Amniotic epithelial cell (primary cell): ENCODE results near the gene POLR1H.
A peak's percentile ranks its signal among the peaks of the same experiment; 100 is the strongest.

Experiments
- DNase-seq: peaks from one replicate; pipeline ENCODE4 v3.0.0-alpha.2; 2010; ENCODE audit warnings: low read depth

POLR1H gene

GRCh38 chr6:30096829-30097228, 35.8 kb downstream of the POLR1H start:
- DNase-seq, result no peak

DNA sequence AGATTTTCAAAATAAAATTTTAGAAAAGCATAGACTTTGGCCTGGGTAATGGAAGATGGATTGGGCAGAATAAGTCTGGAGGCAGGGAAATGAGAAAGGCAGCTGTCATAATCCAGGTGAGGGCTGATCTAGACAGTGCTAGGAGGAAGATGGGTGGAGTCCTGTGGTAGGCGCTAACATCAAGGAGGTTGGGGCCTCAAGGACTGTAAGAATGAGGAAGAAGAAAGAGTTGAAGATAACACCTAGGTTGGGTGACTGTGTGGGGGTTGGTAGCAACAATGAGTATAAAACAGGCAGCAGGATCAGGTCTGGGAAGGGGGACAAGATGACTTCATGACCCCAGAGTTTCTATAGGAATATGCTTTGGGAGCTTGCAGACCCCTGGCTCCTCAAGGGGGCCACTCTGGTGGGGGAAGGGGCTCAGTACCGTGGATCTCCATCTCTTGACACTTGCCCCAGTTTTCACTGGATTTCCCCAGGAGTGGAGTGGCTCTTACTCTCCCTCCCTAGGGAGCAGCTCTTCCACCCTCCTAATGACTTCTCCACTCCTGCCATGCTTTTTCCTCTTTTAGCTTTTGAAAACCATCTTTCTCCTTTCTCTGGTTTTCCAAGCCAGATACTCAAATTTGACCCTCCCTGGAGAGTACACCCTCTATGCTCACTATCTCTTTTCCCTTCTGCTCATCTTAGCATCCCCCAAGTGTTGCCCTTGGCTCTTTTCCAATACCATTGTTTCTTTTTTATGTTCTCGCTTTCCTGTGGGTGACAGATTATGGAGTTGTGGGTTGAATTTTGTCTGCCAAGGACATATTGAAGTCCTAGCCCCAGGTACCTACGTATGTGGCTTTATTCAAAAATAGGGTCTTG, 37.1 kb downstream of the POLR1H start:
- no peak for DNase-seq

GRCh38 chr6:30100154-30100553, 39.1 kb downstream of the POLR1H start:
- DNase-seq, result no peak

GRCh38 chr6:30100585-30101443, 39.7 kb downstream of the POLR1H start:
- no peak for DNase-seq

GRCh38 chr6:30101444-30102413, 40.7 kb downstream of the POLR1H start:
- DNase-seq, result peak; percentile 84

DNA sequence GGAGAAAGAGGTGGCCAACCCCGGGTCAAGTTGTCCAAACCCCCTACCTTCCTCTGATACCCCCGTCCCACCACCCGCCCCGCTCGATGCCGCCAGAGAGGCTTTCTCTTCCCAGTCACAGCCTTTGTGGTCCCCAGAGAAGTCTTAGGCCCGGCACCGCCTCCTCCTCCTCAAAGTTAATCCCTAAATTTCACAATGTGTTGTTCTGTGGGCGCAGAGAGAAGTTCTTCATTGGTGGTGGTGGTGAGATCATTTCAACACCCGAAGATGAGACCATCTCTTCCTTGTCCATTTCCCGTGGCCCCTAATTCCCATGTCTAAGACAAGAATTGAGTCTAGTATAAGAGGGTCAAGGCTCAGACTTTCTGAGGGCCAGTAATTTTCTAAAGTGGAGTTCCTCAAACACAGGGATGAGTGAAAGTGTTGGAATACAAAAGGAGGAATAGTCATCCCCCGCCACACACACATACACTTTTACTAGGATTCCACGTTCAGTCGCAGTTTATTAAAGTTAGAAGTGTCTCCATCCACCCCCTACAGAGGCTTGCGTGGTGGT, 41.4 kb downstream of the POLR1H start:
- DNase-seq, result peak; percentile 94

GRCh38 chr6:30102970-30103871, 42.2 kb downstream of the POLR1H start:
- DNase-seq, result peak; percentile 84

DNA sequence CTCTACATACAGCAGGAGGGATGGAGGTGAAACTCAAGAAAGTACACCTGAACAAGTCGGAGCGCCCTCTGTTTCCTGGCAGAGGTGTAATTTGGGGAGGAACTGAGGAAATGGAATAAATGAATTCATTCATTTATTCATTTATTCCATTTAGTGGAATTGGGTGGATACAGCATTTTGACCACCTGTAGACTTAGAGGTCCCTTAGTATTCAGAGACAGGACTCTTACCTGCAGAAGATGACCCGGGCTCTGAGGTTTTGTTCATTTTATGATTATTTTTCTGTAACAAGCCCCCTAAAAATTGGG, 42.8 kb downstream of the POLR1H start:
- no peak for DNase-seq

DNA sequence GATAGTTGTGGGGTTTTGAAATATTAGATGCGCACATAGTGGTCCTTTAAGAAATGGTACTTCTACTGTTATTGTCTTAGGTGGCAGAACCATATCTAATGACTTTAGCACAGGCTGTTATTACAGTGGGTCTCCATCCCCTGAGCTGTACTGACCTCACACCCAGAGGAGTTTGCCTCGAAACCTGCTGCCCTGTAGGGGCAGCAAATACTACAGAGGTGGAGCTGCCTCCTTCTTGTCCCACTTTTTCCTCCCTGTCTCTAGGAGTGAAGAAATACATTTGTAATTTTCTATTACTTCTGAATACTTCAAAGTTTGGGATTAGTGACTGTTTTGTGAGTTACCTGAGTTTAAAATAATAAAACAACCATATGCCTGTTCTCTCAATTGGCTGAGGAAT, 43.6 kb downstream of the POLR1H start:
- DNase-seq, result no peak

DNA sequence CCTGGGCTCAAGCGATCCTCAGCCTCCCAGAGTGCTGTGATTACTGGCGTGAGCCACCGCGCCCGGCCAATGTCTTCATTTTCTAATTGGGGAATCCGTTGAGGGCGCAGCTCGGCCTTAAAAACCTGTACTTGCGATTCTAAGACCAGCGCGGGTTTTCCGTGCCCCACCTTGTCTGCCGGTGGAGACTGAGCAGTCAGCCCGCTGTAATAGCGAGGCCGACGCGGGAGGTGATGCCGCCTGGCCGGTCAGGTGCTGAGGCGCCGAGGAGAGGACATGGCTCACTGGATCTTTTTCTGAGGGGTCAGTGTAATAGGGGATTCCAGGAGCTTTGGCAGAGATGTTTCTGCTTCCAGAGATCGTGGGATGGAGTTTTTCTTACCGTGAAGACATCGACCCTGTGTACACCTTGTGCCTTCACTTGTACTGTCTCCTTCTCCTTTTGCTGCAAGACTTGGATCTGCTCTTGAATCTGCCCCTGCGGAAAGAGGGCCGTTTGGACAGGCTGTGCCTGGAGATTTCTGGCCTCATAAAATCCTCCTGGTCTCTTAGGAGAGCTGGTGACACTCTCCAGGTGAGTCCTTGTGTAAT, 50.3 kb downstream of the POLR1H start:
- no peak for DNase-seq

- no peak for DNase-seq
These were observed 51.4 kb downstream of the POLR1H start for GRCh38 chr6:30112402-30112994.

DNA sequence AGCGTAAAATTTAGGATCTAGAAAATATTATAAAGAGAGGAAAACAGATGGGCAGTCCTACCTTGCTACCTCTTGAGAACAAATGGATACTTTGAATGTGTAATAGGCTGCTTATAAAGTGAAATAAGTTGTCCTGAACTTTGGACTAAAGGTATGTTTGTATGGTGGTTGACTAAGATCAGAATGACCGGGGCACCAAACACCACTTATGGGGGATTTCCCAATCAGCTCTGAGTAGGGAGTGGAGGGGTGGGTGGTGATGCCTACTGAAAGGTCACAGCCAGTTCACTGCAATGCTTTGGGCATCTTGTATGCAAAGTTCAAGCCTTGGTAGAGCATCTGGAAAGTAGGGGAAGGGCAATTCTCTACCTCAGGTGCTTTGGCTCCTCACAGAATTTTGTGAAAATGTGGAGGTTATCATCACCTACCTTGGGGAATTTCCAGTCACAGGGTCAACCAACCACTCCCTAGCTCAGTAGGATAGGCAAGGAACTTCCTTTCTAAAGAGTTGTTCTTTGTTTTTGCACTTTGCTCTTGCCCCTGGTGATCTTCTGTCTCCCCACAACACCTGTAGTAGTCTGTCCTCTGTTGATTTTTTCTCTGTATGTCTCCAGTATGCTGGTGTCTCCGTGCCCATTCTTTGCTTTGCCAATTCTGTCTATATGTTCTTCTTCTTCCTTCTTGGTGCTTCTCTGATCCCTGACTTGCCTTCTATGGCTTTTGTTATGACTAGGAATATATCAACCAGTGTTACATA, 52.1 kb downstream of the POLR1H start, which contains the start of gene TRIM31:
TRIM31 (minus strand) TSS at position 88 of the 757 bp plus-strand sequence. CDS start 285 bp downstream, outside the sequence.
- DNase-seq, result no peak

- DNase-seq, result no peak
These were observed 52.8 kb downstream of the POLR1H start for GRCh38 chr6:30113841-30114240.
